Measurements from ENCODE around the gene MYO5B.
"Not testable (repeated sequence)": the region's sequence is repeated elsewhere in the genome, so short reads cannot be mapped to it uniquely, and the experiment has no call there.

DNA sequence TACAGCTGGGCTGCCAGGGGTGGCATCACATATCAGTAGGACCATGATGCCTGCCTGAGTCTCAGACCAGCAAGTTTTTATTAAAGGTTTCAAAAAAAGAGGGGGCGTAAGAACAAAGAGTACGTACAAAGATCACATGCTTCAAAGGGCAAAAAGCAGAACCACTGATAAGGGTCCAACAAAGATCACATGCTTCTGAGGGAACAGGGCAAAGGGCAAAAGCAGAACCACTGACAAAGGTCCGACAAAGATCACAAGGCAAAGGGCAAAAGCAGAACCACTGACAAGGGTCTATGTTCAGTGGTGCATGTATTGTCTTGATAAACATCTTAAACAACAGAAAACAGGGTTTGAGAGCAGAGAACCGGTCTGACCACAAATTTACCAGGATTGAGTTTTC is 25.3 kb upstream of the MYO5B start:
- TF ChIP-seq, protein P1, sequence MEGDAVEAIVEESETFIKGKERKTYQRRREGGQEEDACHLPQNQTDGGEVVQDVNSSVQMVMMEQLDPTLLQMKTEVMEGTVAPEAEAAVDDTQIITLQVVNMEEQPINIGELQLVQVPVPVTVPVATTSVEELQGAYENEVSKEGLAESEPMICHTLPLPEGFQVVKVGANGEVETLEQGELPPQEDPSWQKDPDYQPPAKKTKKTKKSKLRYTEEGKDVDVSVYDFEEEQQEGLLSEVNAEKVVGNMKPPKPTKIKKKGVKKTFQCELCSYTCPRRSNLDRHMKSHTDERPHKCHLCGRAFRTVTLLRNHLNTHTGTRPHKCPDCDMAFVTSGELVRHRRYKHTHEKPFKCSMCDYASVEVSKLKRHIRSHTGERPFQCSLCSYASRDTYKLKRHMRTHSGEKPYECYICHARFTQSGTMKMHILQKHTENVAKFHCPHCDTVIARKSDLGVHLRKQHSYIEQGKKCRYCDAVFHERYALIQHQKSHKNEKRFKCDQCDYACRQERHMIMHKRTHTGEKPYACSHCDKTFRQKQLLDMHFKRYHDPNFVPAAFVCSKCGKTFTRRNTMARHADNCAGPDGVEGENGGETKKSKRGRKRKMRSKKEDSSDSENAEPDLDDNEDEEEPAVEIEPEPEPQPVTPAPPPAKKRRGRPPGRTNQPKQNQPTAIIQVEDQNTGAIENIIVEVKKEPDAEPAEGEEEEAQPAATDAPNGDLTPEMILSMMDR (IDR thresholded peaks at IDR 0.05), result not testable (repeated sequence)
- TF ChIP-seq POLR2AphosphoS5 (IDR thresholded peaks at IDR 0.05), result not testable (repeated sequence)

Measured in esophagus muscularis mucosa (tissue), 3 donors.